ENCODE measurements around the gene LAPTM5.

Gene LAPTM5

GRCh38 chr1:30684259-30684658, 73.3 kb downstream of the LAPTM5 start:
- peaks cover 48% of the 10 kb centered on the region for H3K27me3 ChIP-seq (ENCODE audit: insufficient read depth, low read length)

GRCh38 chr1:30683699-30684098, 73.9 kb downstream of the LAPTM5 start:
- Histone ChIP-seq H2AFZ (ENCODE audit: low read depth, low read length) (no peak overlapping the region), H3K9me3 (ENCODE audit: low read length) (no peaks in the 10 kb centered on the region), H3K36me3 (ENCODE audit: insufficient read depth, low read length) (no peaks in the 10 kb centered on the region), H3K4me1 (ENCODE audit: insufficient read depth, low read length) (no peaks in the 10 kb centered on the region), H3K27me3 (ENCODE audit: insufficient read depth, low read length) (peaks cover 46% of the 10 kb centered on the region), H3K4me3 (ENCODE audit: low read length) (no peak overlapping the region)

More at GRCh38 chr1:30684259-30684658, 73.3 kb downstream of the LAPTM5 start:
- no peak overlapping the region for H2AFZ ChIP-seq (ENCODE audit: low read depth, low read length)
- H3K36me3 ChIP-seq (ENCODE audit: insufficient read depth, low read length), result no peaks in the 10 kb centered on the region
- no peak overlapping the region for H3K4me3 ChIP-seq (ENCODE audit: low read length)
- no peaks in the 10 kb centered on the region for H3K4me1 ChIP-seq (ENCODE audit: insufficient read depth, low read length)
- H3K9me3 ChIP-seq (ENCODE audit: low read length), result no peaks in the 10 kb centered on the region

Measured in neuron (in vitro differentiated cells).